NCI-H1092 (cell line): ENCODE measurements around the gene ANXA11.
"Not testable (repeated sequence)": the region's sequence is repeated elsewhere in the genome, so short reads cannot be mapped to it uniquely, and the experiment has no call there.

Experiments used
- DNase-seq: peaks from one replicate; lab custom pipeline; 2025; lab: John Stamatoyannopoulos, UW

ANXA11 gene

GRCh38 chr10:80207768-80208370 lies 2.5 kb upstream of the ANXA11 start:
- no peak for DNase-seq

GRCh38 chr10:80206277-80206655 lies 929 bp upstream of the ANXA11 start:
- no peak for DNase-seq

GRCh38 chr10:80204677-80205476 lies 460 bp downstream of the ANXA11 start:
- DNase-seq, result no peak

GRCh38 chr10:80203835-80204676 lies 1.3 kb downstream of the ANXA11 start:
- no peak for DNase-seq

DNA sequence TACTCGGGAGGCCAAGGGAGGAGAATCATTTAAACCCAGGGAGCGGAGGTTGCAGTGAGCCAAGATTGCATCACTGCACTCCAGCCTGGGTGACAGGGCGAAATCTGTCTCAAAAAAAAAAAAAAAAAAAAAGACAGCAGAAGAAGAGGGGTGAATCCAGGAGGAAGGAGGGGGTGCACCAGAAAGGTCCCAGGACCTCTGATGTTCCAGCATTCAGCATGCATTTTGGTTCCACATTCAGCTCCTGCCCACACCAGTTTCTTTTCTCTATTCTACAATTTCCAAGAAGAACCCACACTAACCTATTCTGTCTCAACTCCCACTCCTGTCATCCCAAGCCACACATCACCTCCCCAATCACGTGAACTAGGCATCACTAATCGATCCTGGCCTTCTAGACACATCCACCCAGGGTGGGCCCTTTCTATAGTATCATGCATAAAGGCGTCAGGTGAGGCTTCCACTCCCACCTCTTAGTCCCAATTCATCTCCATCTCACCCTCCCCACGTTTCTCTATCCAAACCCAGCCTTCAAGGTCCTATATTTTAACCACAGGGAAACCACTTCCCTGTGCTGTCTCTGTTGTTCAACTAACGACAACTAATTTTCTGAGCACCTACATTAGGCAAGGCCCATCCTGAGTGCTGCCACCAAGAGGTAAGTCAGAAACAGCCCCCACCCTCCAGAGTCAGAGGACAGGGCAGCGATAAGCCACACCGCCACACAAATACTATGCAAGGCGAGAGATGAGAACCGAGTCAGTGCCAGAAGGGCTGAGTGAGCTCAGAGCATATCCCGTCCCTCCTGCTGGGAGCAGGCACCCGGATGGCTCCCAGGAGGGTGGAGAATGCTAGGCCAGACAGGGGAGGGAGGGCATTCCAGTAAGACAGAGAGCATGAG lies 2.2 kb downstream of the ANXA11 start:
- DNase-seq, result no peak

DNA sequence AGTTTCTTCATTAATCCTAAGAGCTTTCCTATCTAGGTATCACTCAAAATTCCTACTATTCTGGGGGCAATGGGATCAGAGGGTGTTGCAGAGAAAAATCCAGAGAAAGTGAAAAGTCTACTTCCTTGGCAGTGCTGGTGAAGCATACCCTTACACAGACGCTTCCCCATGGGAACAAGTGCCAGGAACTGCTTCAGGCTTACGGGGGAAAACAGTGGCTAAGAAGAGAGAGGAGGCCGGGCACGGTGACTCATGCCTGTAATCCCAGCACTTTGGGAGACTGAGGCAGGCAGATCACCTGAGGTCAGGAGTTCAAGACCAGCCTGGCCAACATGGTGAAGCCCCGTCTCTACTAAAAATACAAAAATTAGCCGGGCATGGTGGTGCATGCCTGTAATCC lies 2.8 kb downstream of the ANXA11 start:
- DNase-seq, result not testable (repeated sequence)

DNA sequence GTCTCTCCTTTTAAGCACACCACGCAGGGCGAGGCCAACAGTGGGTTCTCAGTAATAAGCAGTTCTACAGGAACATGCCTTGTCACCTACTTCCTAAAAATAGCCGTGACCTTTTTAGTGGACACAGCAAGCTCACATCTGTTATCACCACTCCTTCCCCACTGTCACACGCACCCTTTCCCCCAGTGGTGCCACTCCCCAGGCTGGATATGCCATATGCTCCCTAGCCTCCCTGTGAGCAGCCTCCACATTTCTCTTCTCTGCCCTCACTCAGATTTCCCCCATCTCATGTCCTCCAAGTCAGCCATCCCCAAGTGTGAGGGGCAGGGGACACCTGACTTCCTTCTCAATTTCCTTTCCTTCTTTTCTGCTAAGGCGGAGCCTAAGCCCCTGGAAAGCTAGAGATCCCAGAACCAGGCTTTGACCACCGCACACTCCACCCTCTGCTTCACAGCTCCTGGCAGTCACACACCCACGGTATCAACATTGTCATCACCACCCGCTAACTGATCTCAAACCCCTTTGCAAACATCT lies 3.7 kb downstream of the ANXA11 start:
- DNase-seq, result no peak

- DNase-seq, result no peak
Measured at GRCh38 chr10:80200687-80201086, 4.7 kb downstream of the ANXA11 start.

- no peak for DNase-seq
Measured at GRCh38 chr10:80200259-80200658, 5.1 kb downstream of the ANXA11 start.

- DNase-seq, result no peak
Measured at GRCh38 chr10:80199828-80200227, 5.5 kb downstream of the ANXA11 start.

DNA sequence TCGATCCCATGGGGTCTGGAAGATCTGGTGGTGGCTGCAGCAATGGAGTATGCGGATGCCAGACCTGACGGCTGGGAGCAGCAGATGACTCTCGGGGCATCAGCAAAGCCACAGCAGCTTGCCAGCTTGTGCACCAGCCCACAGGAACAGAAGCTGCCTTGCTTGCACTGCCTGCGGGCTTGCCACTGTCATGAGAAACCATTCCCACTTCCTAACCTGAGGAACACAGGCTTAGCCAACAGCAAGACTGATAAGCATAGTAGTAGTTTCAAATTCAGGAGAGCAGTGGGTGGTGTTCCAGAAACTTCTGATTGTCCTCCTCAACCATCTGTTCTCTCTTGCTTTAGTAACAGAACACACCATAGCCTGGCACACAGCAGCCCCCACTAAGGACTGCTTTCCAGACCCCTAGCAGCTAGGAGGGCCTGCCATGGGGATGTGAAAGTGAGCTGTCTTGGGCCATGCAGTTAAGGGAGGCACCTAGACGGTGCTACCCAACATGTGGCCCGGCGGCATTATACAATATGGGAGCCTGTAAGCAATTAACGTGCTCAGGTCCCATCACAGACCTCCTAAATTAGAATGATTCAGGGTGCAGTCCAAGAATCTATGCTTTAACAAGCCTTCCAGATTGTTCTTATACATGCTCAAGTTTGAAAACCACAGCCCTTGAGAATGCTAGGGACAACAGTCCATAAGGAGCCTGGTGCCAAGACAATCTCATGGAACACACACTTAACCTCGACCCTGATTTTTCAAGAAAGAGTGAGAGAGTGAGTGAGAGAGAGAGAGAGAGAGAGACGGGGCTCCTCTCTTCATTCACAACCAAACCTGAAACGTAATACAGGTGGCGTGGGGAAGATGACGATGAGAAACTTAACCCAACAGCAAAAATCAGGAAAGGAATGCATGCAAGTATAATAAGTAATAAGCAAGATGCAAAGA lies 7.1 kb downstream of the ANXA11 start:
- DNase-seq, result no peak

DNA sequence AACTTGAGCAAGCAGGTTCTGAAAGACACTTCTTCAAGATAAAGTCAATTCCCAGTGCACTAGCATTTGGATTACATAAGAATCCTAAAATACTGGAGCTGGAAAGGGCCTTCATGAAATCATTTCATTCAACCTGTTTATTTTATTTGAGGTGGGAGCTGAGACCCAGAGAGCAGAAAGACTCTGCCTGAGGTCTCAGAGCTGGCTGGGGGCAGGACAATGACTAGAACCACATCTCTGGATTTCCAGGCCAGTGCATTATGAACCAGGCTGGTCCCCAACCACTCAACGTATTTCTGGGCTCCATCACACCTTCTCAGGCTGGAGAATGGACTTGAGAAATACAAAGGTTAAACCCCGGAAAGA lies 8.4 kb downstream of the ANXA11 start:
- no peak for DNase-seq

- no peak for DNase-seq
Measured at GRCh38 chr10:80196270-80196949, 8.9 kb downstream of the ANXA11 start.

DNA sequence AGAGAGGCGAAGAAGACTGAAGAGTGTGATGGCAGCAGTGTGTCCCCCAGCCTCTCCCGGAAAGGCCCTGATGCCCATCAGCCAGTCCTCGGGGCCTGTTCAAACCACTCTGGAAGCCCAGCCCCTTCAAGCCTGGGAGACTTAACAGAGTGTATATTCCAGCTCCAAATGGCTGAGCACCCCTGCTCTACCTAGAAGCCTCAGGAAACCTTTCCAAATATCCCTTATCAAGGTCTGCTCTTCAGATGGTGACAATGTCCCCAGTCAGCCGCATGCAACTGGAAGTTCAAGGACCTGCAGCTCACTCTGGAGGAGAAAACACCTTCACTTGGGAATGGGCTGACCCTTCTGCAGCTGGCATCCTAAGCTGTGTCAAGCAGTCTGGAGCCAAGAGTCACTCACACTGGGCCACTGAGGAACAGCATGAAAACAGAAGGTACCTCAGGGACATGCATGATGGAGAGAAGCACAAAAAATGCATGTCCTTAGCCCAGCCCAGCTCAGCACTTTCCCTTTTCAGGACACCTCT lies 10.2 kb downstream of the ANXA11 start:
- DNase-seq, result no peak

- no peak for DNase-seq
Measured at GRCh38 chr10:80194373-80195045, 10.8 kb downstream of the ANXA11 start.

DNA sequence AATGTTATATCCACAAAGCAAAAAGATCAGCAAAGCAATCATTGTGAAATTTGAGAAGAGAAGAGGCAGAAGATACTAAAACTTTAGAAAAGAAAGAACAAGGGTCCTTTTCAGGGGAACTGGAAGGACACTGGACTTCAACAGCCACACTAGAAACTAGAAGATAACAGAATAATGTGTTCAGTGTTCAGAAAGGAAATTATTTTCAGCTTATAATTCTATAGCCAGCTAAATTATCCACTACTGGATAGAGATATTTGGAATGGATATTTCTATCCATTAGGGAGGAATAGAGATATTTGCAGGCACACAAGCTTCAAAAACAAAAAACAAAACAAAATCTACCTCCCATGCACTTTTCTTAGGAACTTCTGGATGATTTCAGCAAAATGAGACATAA lies 12.8 kb downstream of the ANXA11 start:
- DNase-seq, result no peak

DNA sequence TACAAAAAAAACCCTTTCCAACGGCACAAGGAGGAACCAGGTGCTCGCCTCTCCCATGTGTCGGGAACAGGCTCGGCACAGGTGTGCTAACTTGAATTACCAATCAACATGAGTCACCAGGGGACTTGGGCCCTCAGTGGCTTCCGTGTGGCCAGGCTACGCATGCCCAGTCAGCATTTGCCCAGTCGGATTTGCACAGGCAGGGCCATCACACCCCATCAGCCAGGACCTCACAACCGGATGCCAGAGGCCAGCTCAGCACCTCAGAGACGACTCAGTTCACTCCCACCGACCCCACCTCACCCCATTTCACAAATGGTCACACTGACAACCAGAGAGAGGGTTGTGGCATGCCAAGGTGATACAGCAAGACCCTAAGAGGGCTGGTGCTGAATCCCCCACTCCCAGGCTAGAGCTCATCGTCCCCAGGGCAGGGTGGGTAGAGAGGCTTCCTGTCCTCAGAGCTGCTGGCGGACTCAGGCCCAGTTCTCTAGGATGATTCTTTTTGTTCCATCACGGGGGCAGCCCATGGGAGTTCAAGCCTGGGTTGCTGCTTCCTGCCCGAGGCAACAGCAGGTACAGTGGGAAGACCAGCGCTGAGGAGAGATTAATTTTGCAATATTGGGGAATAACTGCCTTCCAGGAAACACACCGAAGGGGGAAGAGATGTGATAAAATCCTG lies 13.6 kb downstream of the ANXA11 start:
- DNase-seq, result no peak

GRCh38 chr10:80188713-80189112 lies 16.6 kb downstream of the ANXA11 start:
- DNase-seq, result no peak
